MM.1S (cell line): ENCODE measurements around the gene KIAA1549.

ENCODE experiments used
- EZH2phosphoT487 ChIP-seq: fragments of 300-600 bp; sonication (generic); IDR thresholded peaks from 2 replicates; pipeline ENCODE4 v1.6.1; 2018; ENCODE audit warnings: antibody characterized with exemption, low read length
- TF ChIP-seq, protein P1 (sequence below): fragments of 300-600 bp; sonication (generic); IDR thresholded peaks from 2 replicates; pipeline ENCODE4 v1.5.1; 2016; ENCODE audit warnings: antibody characterized with exemption, low read length, mixed read lengths

DNA sequence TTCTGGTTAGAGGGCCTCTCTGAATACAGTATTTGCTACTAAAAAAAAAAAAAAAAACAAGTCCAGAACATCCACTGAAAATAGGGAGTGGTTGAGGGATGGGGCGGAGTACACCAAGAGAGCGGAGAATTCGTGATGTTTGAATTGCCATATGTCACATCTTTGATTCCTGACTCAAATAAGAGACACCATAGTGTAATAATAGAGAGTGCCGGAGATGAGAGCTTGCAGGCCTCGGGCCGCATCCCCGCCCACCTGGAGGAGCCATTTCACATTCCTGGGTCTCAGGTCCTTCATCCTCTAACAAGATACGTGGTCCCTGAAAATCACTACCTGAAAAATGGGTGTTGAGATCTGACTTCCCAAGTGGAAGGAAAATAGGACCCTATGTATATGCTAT, 46.8 kb downstream of the KIAA1549 start:
- no peak for TF ChIP-seq EZH2phosphoT487
- TF ChIP-seq, protein P1, sequence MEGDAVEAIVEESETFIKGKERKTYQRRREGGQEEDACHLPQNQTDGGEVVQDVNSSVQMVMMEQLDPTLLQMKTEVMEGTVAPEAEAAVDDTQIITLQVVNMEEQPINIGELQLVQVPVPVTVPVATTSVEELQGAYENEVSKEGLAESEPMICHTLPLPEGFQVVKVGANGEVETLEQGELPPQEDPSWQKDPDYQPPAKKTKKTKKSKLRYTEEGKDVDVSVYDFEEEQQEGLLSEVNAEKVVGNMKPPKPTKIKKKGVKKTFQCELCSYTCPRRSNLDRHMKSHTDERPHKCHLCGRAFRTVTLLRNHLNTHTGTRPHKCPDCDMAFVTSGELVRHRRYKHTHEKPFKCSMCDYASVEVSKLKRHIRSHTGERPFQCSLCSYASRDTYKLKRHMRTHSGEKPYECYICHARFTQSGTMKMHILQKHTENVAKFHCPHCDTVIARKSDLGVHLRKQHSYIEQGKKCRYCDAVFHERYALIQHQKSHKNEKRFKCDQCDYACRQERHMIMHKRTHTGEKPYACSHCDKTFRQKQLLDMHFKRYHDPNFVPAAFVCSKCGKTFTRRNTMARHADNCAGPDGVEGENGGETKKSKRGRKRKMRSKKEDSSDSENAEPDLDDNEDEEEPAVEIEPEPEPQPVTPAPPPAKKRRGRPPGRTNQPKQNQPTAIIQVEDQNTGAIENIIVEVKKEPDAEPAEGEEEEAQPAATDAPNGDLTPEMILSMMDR: no peak
